K562 (cell line): ENCODE results near the gene MAP4. TPM values are rescaled to one million over a fixed set of nuclear protein-coding genes. Genes with fewer than 3 reads are reported as not detected.

Experiments
- ATAC-seq: fragments of 200-7000 bp; cut with Tn5 transposase; 3 replicates; pipeline ENCODE4 v1.9.1; 2020; ENCODE audit warnings: moderate library complexity
- BruUV-seq: library from RNA; stranded (reverse); fragments of 400-500 nt; replicated peaks from 2 replicates; lab custom pipeline; 2021; lab: Mats Ljungman, UMichigan
- CTCF ChIA-PET: fragments of 300-600 bp; formaldehyde crosslinking; extraction: SDS; loops from one replicate; lab custom pipeline; 2021; ENCODE audit warnings: low intra/inter-chr PET ratio; lab: Yijun Ruan, JAX
- POLR2A ChIA-PET: fragments of 300-600, 350-650 bp; sonication (Branson Sonifier 250); formaldehyde crosslinking; extraction: SDS; loops from one replicate; lab custom pipeline; 2021; ENCODE audit warnings: antibody characterized with exemption, inconsistent platforms; lab: Yijun Ruan, JAX
- DNase-seq, 4 experiments: peaks; one replicate each; pipeline versions ENCODE4 v3.0.0 to v3.0.0-alpha.2; 2011 to 2018; ENCODE audit warnings: low spot score in 3 of 4, mixed read lengths in 3 of 4; ENCODE audit errors: extremely low read depth in 1 of 4
- FAIRE-seq: peaks from 2 replicates; lab custom pipeline; 2011; peaks lifted over from hg19 to GRCh38; lab: Jason Lieb, UNC
- H2AFZ ChIP-seq: 2 replicates; pipeline ENCODE4 v1.6.0; 2011; ENCODE audit warnings: low read depth, low read length, control low read depth, inconsistent platforms
- H3K27ac ChIP-seq: fragments of 200-600 bp; 3 replicates; pipeline ENCODE4 v1.8.0; 2011; ENCODE audit warnings: low read depth, mild to moderate bottlenecking, control low read depth, inconsistent platforms, low read length, moderate library complexity, mixed read lengths; ENCODE audit errors: extremely low read depth
- H3K27me3 ChIP-seq, 2 experiments: fragments of 300-600 bp in 1 of 2; 2 replicates in 1 of 2; 3 replicates in 1 of 2; pipeline versions ENCODE4 v1.6.0 to v1.8.0; 2011; ENCODE audit warnings: inconsistent platforms in 2 of 2, low read length in 2 of 2, mild to moderate bottlenecking in 1 of 2, mixed read lengths in 1 of 2, moderate library complexity in 1 of 2; ENCODE audit not compliant: control insufficient read depth in 2 of 2, insufficient read depth in 2 of 2
- H3K36me3 ChIP-seq: fragments of 300-600 bp; 3 replicates; pipeline ENCODE4 v1.8.0; 2011; ENCODE audit warnings: mild to moderate bottlenecking, low read length, inconsistent platforms; ENCODE audit not compliant: control insufficient read depth, insufficient read depth
- H3K4me1 ChIP-seq, 2 experiments: fragments of 200-600 bp in 1 of 2; replicated peaks in 1 of 2; 2 replicates in 1 of 2; 3 replicates in 1 of 2; pipeline versions ENCODE4 v1.5.1 to v1.8.0; 2011; ENCODE audit warnings: inconsistent platforms in 2 of 2, low read length in 2 of 2, mild to moderate bottlenecking in 1 of 2, mixed read lengths in 1 of 2, moderate library complexity in 1 of 2; ENCODE audit not compliant: control insufficient read depth in 2 of 2, insufficient read depth in 2 of 2
- H3K4me2 ChIP-seq: 2 replicates; pipeline ENCODE4 v1.6.1; 2011; ENCODE audit warnings: low read length, control low read depth, inconsistent platforms, mixed read lengths; ENCODE audit not compliant: insufficient read depth
- H3K4me3 ChIP-seq: fragments of 200-600 bp; sonication (generic), shearing (Covaris generic); 2 replicates; pipeline ENCODE4 v1.5.1; 2016; ENCODE audit warnings: control low read depth, inconsistent platforms
- H3K79me2 ChIP-seq: fragments of 200-600 bp; 3 replicates; pipeline ENCODE4 v1.8.0; 2011; ENCODE audit warnings: low read length, inconsistent platforms; ENCODE audit not compliant: control insufficient read depth, insufficient read depth
- H3K9ac ChIP-seq, 2 experiments: 2 replicates each; pipeline versions ENCODE4 v1.6.0 to v1.6.1; 2011; ENCODE audit warnings: low read depth in 2 of 2, low read length in 2 of 2, control low read depth in 1 of 2, inconsistent platforms in 1 of 2, mild to moderate bottlenecking in 1 of 2, mixed read lengths in 1 of 2; ENCODE audit not compliant: insufficient read depth in 1 of 2
- H3K9me1 ChIP-seq: one replicate; pipeline ENCODE4 v1.6.0; 2011; ENCODE audit warnings: inconsistent platforms, mild to moderate bottlenecking, low read length, moderate library complexity; ENCODE audit not compliant: control insufficient read depth, insufficient read depth
- H3K9me3 ChIP-seq: replicated peaks from 2 replicates; pipeline ENCODE4 v1.5.1; 2011; ENCODE audit warnings: low read depth, low read length, inconsistent platforms; ENCODE audit not compliant: control insufficient read depth, insufficient read depth
- H4K20me1 ChIP-seq: replicated peaks from 2 replicates; pipeline ENCODE4 v1.6.1; 2011; ENCODE audit warnings: low read length, inconsistent platforms, mixed read lengths; ENCODE audit not compliant: control insufficient read depth, insufficient read depth
- CBFA2T3 ChIP-seq: fragments of 450-650 bp; IDR thresholded peaks from 2 replicates; pipeline ENCODE4 v1.6.1; 2017
- FOSL1 ChIP-seq: fragments of 200-800 bp; sonication (Bioruptor generic); conservative IDR thresholded peaks from 2 replicates; pipeline ENCODE4 v1.6.1; 2016; ENCODE audit warnings: missing genetic modification characterization, missing compliant biosample characterization
- GTF2E2 ChIP-seq: fragments of 200-800 bp; sonication (Bioruptor generic); IDR thresholded peaks from 2 replicates; pipeline ENCODE4 v1.6.1; 2016; ENCODE audit warnings: missing genetic modification characterization, missing compliant biosample characterization
- HDGF ChIP-seq: fragments of 450-650 bp; IDR thresholded peaks from 2 replicates; pipeline ENCODE4 v1.6.1; 2016
- KDM1A ChIP-seq, 2 experiments: fragments of 450-650 bp; IDR thresholded peaks; 2 replicates each; pipeline ENCODE4 v1.6.1; 2016; ENCODE audit warnings: mild to moderate bottlenecking in 2 of 2
- SMARCA4 ChIP-seq: fragments of 450-650 bp; IDR thresholded peaks from 2 replicates; pipeline ENCODE4 v1.6.1; 2016
- ZEB2 ChIP-seq: fragments of 450-650 bp; IDR thresholded peaks from 2 replicates; pipeline ENCODE4 v1.6.1; 2016
- ZNF318 ChIP-seq, 2 experiments: fragments of 450-650 bp; IDR thresholded peaks; 2 replicates each; pipeline ENCODE4 v1.6.1; 2016; ENCODE audit warnings: mild to moderate bottlenecking in 2 of 2, borderline replicate concordance in 1 of 2, low read depth in 1 of 2, moderate library complexity in 1 of 2
- WGBS: fragments of 100-300 bp; shearing (Covaris generic); methylation state at CpG from one replicate; pipeline ENCODE4 v1.1.6; 2016; ENCODE audit warnings: low coverage, mixed read lengths; ENCODE audit not compliant: insufficient coverage; ENCODE audit errors: missing lambda C conversion rate; 5-methylcytosine and 5-hydroxymethylcytosine counted together
- in situ Hi-C: fragments of 300-500 bp; cut with MboI; formaldehyde crosslinking; loops from 4 replicates; pipeline ENCODE4 v1.15.0; 2018; ENCODE audit warnings: inconsistent platforms, mixed read lengths
- intact Hi-C: fragments of 100-400 bp; cut with micrococcal nuclease; formaldehyde crosslinking; loops from 2 replicates; pipeline ENCODE4 v1.14.2; 2022
- polyA plus RNA-seq, 8 experiments: library from polyadenylated mRNA; depleted of rRNA in 4 of 8; stranded (reverse) in 5 of 8; unstranded in 3 of 8; fragments of >200 nt; fragmentation: Nextera tagmentation in 2 of 8; fragmentation: Illumina TruSeq in 1 of 8; extraction: Ambion mirVana in 2 of 8; extraction: Trizol in 1 of 8; gene quantifications; 2 replicates each; pipeline versions ENCODE4 v1.2.1 to v1.2.3, GENCODE V29; 2011 to 2014; ENCODE audit warnings: inconsistent platforms in 1 of 8, missing spikeins in 1 of 8
- total RNA-seq, 7 experiments: library from RNA; depleted of rRNA in 6 of 7; stranded (reverse); fragments of >200 nt in 6 of 7; fragmentation: Illumina TruSeq in 2 of 7; extraction: Trizol in 2 of 7; gene quantifications; 2 replicates each; pipeline versions ENCODE4 v1.2.1 to v1.2.3, GENCODE V29; 2011 to 2021; ENCODE audit warnings: low replicate concordance in 1 of 7

Gene MAP4
- total and polyA plus RNA-seq, 9 of the 15 experiments (the other 6 are each of a cell fraction or from before 2014, with no cell fraction given): 13.3 to 141 (median 36.8) TPM

DNA sequence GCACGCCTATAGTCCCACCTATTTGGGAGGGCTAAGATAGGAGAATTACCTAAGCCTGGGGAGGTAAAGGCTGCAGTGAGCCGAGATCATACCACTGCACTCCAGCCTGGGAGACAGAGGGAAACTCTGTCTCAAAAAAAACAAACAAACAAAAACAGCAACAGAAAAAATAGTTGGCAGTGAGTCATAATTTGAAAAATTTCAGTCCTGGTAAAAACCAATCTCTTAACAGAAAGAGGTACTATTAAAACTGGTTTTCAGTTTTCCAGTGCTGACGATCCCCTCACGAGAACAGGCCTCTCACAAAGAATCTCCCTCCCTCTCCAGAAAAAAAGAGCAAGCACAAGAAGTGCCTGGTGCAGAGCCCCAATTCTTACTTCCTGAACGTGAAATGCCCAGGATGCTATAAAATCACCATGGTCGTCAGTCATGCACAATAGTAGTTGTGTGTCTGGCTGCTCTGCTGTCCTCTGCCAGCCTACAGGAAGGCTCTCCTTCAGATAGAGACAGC, 22.8 kb upstream of the MAP4 start:
- intact Hi-C loops: no loop called here
- Histone ChIP-seq H3K79me2 (peaks cover 54% of the 10 kb centered on the region), H3K36me3 (peaks cover 3% of the 10 kb centered on the region)
- DNase-seq: no peak
- 0 out of 2 replicates have a peak, but pooled peaks have one; percentile 0 for TF ChIP-seq CBFA2T3
- no peak for TF ChIP-seq ZEB2
- TF ChIP-seq ZNF318 (IDR thresholded peaks at IDR 0.05; ENCODE audit: borderline replicate concordance in 1 of 2, low read depth in 1 of 2): no peak
- TF ChIP-seq FOSL1 (tag): peak; percentile 23; the same call in 1 of the 2 replicates
- TF ChIP-seq KDM1A (IDR thresholded peaks at IDR 0.05): 0 out of 4 replicates have a peak, but pooled peaks of 1 of the 2 experiments have one; percentile 2
- 0 out of 2 replicates have a peak, but pooled peaks have one; percentile 7 for TF ChIP-seq HDGF
- TF ChIP-seq GTF2E2 (tag): 0 out of 2 replicates have a peak, but pooled peaks have one; percentile 26
- 0 out of 2 replicates have a peak, but pooled peaks have one; percentile 4 for TF ChIP-seq SMARCA4
- TF ChIP-seq, all 486 proteins: peak for 6
- H3K9me3 ChIP-seq: no peaks in the 10 kb centered on the region
- H3K4me2 ChIP-seq: no peak overlapping the region
- H3K9ac ChIP-seq: no peak overlapping the region
- WGBS: 54% methylated on average over 6 of the region's 6 CpGs
- POLR2A ChIA-PET: no interaction called here
- H3K4me3 ChIP-seq: no peak overlapping the region
- H3K27me3 ChIP-seq: no peaks in the 10 kb centered on the region
- peaks cover under 1 to 10% of the 10 kb centered on the region in 2 experiments; a peak in 3 of 5 replicates for H3K4me1 ChIP-seq
- CTCF ChIA-PET: no interaction called here
- no peak for FAIRE-seq
- no peak overlapping the region for H3K27ac ChIP-seq
- H2AFZ ChIP-seq: no peak overlapping the region
- peak; percentile 42 for ATAC-seq
- H4K20me1 ChIP-seq: peaks cover 13% of the 10 kb centered on the region; the same call in 1 of the 2 replicates
- in situ Hi-C loops: no loop called here
- no TSS peak for BruUV-seq
- H3K9me1 ChIP-seq: no peaks in the 10 kb centered on the region
